Measurements from ENCODE around the gene PTGER2.

DNA sequence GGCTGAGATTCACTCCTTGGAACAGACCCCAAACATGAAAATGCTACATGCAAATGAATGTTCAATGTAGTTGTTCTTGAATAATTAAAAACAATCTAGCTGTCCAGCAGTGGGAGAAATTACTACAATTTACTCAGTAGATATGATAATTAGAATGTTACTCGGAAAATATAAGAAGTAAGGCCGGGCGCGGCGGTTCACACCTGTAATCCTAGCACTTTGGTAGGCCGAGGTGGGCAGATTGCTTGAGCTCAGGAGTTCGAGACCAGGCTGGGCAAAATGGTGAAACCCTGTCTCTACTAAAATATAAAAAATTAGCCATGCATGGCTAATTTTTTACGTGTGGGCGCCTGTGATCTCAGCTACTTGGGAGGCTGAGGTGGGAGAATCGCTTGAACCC, 15.3 kb upstream of the PTGER2 start:
- TF ChIP-seq ZNF558 (CRISPR knock-in tag; IDR thresholded peaks at IDR 0.05; ENCODE audit: borderline replicate concordance) (no peak), SIN3A (IDR thresholded peaks at IDR 0.05; ENCODE audit: borderline replicate concordance, low read depth, low read length) (no peak), ZNF350 (CRISPR knock-in tag; IDR thresholded peaks at IDR 0.05; ENCODE audit: borderline replicate concordance, low read depth) (no peak), GABPA (IDR thresholded peaks at IDR 0.05; ENCODE audit: low read depth, low read length) (no peak), GABPA (CRISPR knock-in tag; IDR thresholded peaks at IDR 0.05; ENCODE audit: low read depth) (no peak), ZNF615 (CRISPR knock-in tag; IDR thresholded peaks at IDR 0.05; ENCODE audit: borderline replicate concordance) (no peak)
- TF ChIP-seq, protein P1, sequence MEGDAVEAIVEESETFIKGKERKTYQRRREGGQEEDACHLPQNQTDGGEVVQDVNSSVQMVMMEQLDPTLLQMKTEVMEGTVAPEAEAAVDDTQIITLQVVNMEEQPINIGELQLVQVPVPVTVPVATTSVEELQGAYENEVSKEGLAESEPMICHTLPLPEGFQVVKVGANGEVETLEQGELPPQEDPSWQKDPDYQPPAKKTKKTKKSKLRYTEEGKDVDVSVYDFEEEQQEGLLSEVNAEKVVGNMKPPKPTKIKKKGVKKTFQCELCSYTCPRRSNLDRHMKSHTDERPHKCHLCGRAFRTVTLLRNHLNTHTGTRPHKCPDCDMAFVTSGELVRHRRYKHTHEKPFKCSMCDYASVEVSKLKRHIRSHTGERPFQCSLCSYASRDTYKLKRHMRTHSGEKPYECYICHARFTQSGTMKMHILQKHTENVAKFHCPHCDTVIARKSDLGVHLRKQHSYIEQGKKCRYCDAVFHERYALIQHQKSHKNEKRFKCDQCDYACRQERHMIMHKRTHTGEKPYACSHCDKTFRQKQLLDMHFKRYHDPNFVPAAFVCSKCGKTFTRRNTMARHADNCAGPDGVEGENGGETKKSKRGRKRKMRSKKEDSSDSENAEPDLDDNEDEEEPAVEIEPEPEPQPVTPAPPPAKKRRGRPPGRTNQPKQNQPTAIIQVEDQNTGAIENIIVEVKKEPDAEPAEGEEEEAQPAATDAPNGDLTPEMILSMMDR (CRISPR knock-in tag; IDR thresholded peaks at IDR 0.05) = no peak
- TF ChIP-seq, protein P2, sequence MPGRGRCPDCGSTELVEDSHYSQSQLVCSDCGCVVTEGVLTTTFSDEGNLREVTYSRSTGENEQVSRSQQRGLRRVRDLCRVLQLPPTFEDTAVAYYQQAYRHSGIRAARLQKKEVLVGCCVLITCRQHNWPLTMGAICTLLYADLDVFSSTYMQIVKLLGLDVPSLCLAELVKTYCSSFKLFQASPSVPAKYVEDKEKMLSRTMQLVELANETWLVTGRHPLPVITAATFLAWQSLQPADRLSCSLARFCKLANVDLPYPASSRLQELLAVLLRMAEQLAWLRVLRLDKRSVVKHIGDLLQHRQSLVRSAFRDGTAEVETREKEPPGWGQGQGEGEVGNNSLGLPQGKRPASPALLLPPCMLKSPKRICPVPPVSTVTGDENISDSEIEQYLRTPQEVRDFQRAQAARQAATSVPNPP (CRISPR knock-in tag; IDR thresholded peaks at IDR 0.05) = no peak
